GM23338 (cell line): ENCODE results near the gene NIM1K. TPM values are rescaled to one million over a fixed set of nuclear protein-coding genes. Genes with fewer than 3 reads are reported as not detected.

Source experiments
- ATAC-seq: fragments of 200-7000 bp; cut with Tn5 transposase; 3 replicates; pipeline ENCODE4 v1.9.1; 2020
- DNase-seq: peaks from one replicate; pipeline ENCODE4 v3.0.0-alpha.2; 2015; ENCODE audit warnings: low spot score
- H2AFZ ChIP-seq: fragments of 200-600 bp; sonication (generic); 2 replicates; pipeline ENCODE4 v1.8.0; 2016; ENCODE audit warnings: antibody characterized with exemption, mild to moderate bottlenecking, moderate library complexity
- H3F3A ChIP-seq: fragments of 200-600 bp; sonication (generic); replicated peaks from 2 replicates; pipeline ENCODE4 v1.8.0; 2017; ENCODE audit warnings: antibody characterized with exemption, mixed run types, low read depth
- H3K27ac ChIP-seq: fragments of 200-600 bp; sonication (generic); 2 replicates; pipeline ENCODE4 v1.6.1; 2016; ENCODE audit warnings: low read depth
- H3K27me3 ChIP-seq: fragments of 200-600 bp; sonication (generic); 2 replicates; pipeline ENCODE4 v1.8.0; 2016; ENCODE audit warnings: mild to moderate bottlenecking, mixed run types, moderate library complexity; ENCODE audit not compliant: insufficient read depth
- H3K36me3 ChIP-seq: fragments of 200-600 bp; sonication (generic); 2 replicates; pipeline ENCODE4 v1.8.0; 2016; ENCODE audit warnings: mild to moderate bottlenecking; ENCODE audit not compliant: insufficient read depth
- H3K4me1 ChIP-seq: fragments of 200-600 bp; sonication (generic); 2 replicates; pipeline ENCODE4 v1.8.0; 2016; ENCODE audit warnings: mild to moderate bottlenecking, moderate library complexity; ENCODE audit not compliant: insufficient read depth
- H3K4me2 ChIP-seq: fragments of 200-600 bp; sonication (generic); 2 replicates; pipeline ENCODE4 v1.7.1; 2017; ENCODE audit warnings: mixed run types
- H3K4me3 ChIP-seq: fragments of 200-600 bp; sonication (generic); 2 replicates; pipeline ENCODE4 v1.6.1; 2016; ENCODE audit warnings: mixed run types
- H3K79me2 ChIP-seq: fragments of 200-600 bp; sonication (generic); replicated peaks from 2 replicates; pipeline ENCODE4 v1.8.0; 2017; ENCODE audit warnings: mild to moderate bottlenecking; ENCODE audit not compliant: insufficient read depth
- H3K9me2 ChIP-seq: fragments of 200-600 bp; sonication (generic); 2 replicates; pipeline ENCODE4 v1.8.0; 2017; ENCODE audit not compliant: insufficient read depth
- H4K20me1 ChIP-seq: fragments of 200-600 bp; sonication (generic); replicated peaks from 2 replicates; pipeline ENCODE4 v1.8.0; 2017; ENCODE audit warnings: mild to moderate bottlenecking; ENCODE audit not compliant: insufficient read depth
- H3K27ac Mint-ChIP-seq: 2 replicates; pipeline ENCODE4 v1.8.0; 2020; ENCODE audit warnings: inconsistent platforms, mild to moderate bottlenecking, moderate library complexity, mixed read lengths
- H3K27me3 Mint-ChIP-seq: 3 replicates; pipeline ENCODE4 v1.8.0; 2022; ENCODE audit warnings: low read depth, mild to moderate bottlenecking, moderate library complexity, mixed read lengths, inconsistent platforms; ENCODE audit not compliant: insufficient read depth, poor library complexity
- H3K36me3 Mint-ChIP-seq: 3 replicates; pipeline ENCODE4 v1.8.0; 2021; ENCODE audit warnings: low read depth, mild to moderate bottlenecking, inconsistent platforms, moderate library complexity, mixed read lengths
- H3K4me1 Mint-ChIP-seq: 3 replicates; pipeline ENCODE4 v1.8.0; 2020; ENCODE audit warnings: mild to moderate bottlenecking, inconsistent platforms, mixed read lengths
- H3K4me3 Mint-ChIP-seq: 3 replicates; pipeline ENCODE4 v1.8.0; 2021; ENCODE audit warnings: moderate library complexity, mild to moderate bottlenecking, inconsistent platforms, mixed read lengths
- H3K9me3 Mint-ChIP-seq: 3 replicates; pipeline ENCODE4 v1.8.0; 2020; ENCODE audit warnings: moderate library complexity, mild to moderate bottlenecking, inconsistent platforms, mixed read lengths
- CREB1 ChIP-seq: fragments of 250-450 bp; sonication (Bioruptor Pico); IDR thresholded peaks from 2 replicates; pipeline ENCODE4 v1.5.0; 2020; ENCODE audit warnings: low read depth, mild to moderate bottlenecking, moderate library complexity
- CTCF ChIP-seq, 2 experiments: fragments of 200-600 bp in 1 of 2; sonication (generic) in 1 of 2; conservative IDR thresholded peaks; 2 replicates each; pipeline versions ENCODE4 v1.5.1 to v1.6.1; 2016 to 2017; ENCODE audit warnings: antibody characterized with exemption in 2 of 2, low read depth in 2 of 2, mild to moderate bottlenecking in 2 of 2, moderate library complexity in 1 of 2
- ETS1 ChIP-seq: IDR thresholded peaks from 2 replicates; pipeline ENCODE4 v1.6.1; 2016; ENCODE audit warnings: antibody characterized with exemption
- EZH2 ChIP-seq: fragments of 200-600 bp; sonication (generic); IDR thresholded peaks from one replicate; pipeline ENCODE4 v1.8.0; 2017; ENCODE audit warnings: antibody characterized with exemption, mild to moderate bottlenecking, low read depth; ENCODE audit not compliant: unreplicated experiment
- JUNB ChIP-seq: IDR thresholded peaks from one replicate; pipeline ENCODE4 v1.6.1; 2016; ENCODE audit warnings: antibody characterized with exemption; ENCODE audit not compliant: unreplicated experiment
- NANOG ChIP-seq: IDR thresholded peaks from 2 replicates; pipeline ENCODE4 v1.6.1; 2016; ENCODE audit warnings: antibody characterized with exemption, borderline replicate concordance
- POLR2AphosphoS5 ChIP-seq: IDR thresholded peaks from 2 replicates; pipeline ENCODE4 v1.6.1; 2016; ENCODE audit warnings: antibody characterized with exemption, low read depth
- REST ChIP-seq: IDR thresholded peaks from one replicate; pipeline ENCODE4 v1.6.1; 2018; ENCODE audit warnings: antibody characterized with exemption; ENCODE audit not compliant: unreplicated experiment
- STAT1 ChIP-seq: IDR thresholded peaks from one replicate; pipeline ENCODE4 v1.6.1; 2016; ENCODE audit warnings: antibody characterized with exemption; ENCODE audit not compliant: unreplicated experiment
- ZNF114 ChIP-seq: fragments of 250-450 bp; sonication (Bioruptor Pico); IDR thresholded peaks from 2 replicates; pipeline ENCODE4 v1.5.0; 2020; ENCODE audit warnings: mild to moderate bottlenecking, moderate library complexity
- ZNF331 ChIP-seq: fragments of 250-450 bp; sonication (Bioruptor Pico); IDR thresholded peaks from 2 replicates; pipeline ENCODE4 v1.5.0; 2020; ENCODE audit warnings: low read depth, mild to moderate bottlenecking, moderate library complexity
- ZNF462 ChIP-seq: fragments of 250-450 bp; sonication (Bioruptor Pico); IDR thresholded peaks from 2 replicates; pipeline ENCODE4 v1.5.0; 2020; ENCODE audit warnings: mild to moderate bottlenecking, moderate library complexity
- polyA plus RNA-seq: library from polyadenylated mRNA; unstranded; fragments of >200 nt; fragmentation: Nextera tagmentation; extraction: Ambion mirVana; gene quantifications from 2 replicates; pipeline ENCODE4 v1.2.1, GENCODE V29; 2016
- total RNA-seq: library from RNA; depleted of rRNA; stranded (reverse); fragments of >200 nt; shearing (Covaris generic); gene quantifications from 2 replicates; pipeline ENCODE4 v1.2.3, GENCODE V29; 2014

Gene NIM1K
- total and polyA plus RNA-seq, 2 experiments from 2014 or later, result not detected

- H3K27ac Mint-ChIP-seq, result no peak overlapping the region
- no peaks in the 10 kb centered on the region for H3K9me3 Mint-ChIP-seq
- H3K27me3 Mint-ChIP-seq, result peaks cover 3% of the 10 kb centered on the region
Measured at GRCh38 chr5:43182421-43182820, 9.6 kb upstream of the NIM1K start.

More at GRCh38 chr5:43182421-43182820, 9.6 kb upstream of the NIM1K start:
- Histone ChIP-seq H3F3A (0 out of 2 replicates have a peak, but pooled peaks cover 5% of the 10 kb centered on the region), H3K4me2 (no peak overlapping the region), H3K9me2 (no peaks in the 10 kb centered on the region; the same call in 1 of the 2 replicates), H2AFZ (no peak overlapping the region), H3K36me3 (no peaks in the 10 kb centered on the region), H3K4me3 (no peak overlapping the region), H3K4me1 (peaks cover 19% of the 10 kb centered on the region), H4K20me1 (0 out of 2 replicates have a peak, but pooled peaks cover 4% of the 10 kb centered on the region), H3K27ac (no peak overlapping the region), H3K79me2 (no peaks in the 10 kb centered on the region), H3K27me3 (no peaks in the 10 kb centered on the region)
- Mint-ChIP-seq H3K4me3 (no peak overlapping the region), H3K36me3 (peaks cover 3% of the 10 kb centered on the region; the same call in 1 of the 3 replicates), H3K4me1 (peaks cover 27% of the 10 kb centered on the region)
- ATAC-seq (no peak), DNase-seq (no peak)
- TF ChIP-seq CREB1 (no peak), CTCF (conservative IDR thresholded peaks at IDR 0.05; ENCODE audit: low read depth in 2 of 2) (no peak), ZNF114 (CRISPR knock-in tag) (no peak), EZH2 (no peak), REST (no peak), ETS1 (no peak), STAT1 (no peak), JUNB (no peak), ZNF462 (CRISPR knock-in tag) (no peak), ZNF331 (CRISPR knock-in tag) (no peak), POLR2AphosphoS5 (no peak), NANOG (no peak)
